ENCODE data around the gene SMIM35. TPM values are rescaled to one million over a fixed set of nuclear protein-coding genes. Genes with fewer than 3 reads are reported as not detected.

Gene SMIM35
- total RNA-seq, 1 experiment from 2014 or later: not detected

- Histone ChIP-seq H3K4ac (ENCODE audit: low read depth, low read length) (no peak overlapping the region), H4K8ac (replicated peaks; ENCODE audit: insufficient read length, low read depth, low read length) (no peak overlapping the region), H4K5ac (ENCODE audit: insufficient read length, low read depth, low read length) (no peak overlapping the region), H3K9me3 (ENCODE audit: control insufficient read depth, low read depth, low read length) (no peaks in the 10 kb centered on the region), H2AK5ac (ENCODE audit: insufficient read length, low read length) (no peak overlapping the region), H3K27ac (ENCODE audit: insufficient read length, low read depth, low read length) (no peak overlapping the region), H3T11ph (ENCODE audit: low read length) (no peak overlapping the region), H3K27me3 (ENCODE audit: insufficient read depth, low read length) (no peaks in the 10 kb centered on the region), H3K9ac (ENCODE audit: extremely low read depth, insufficient read length, low read length) (no peak overlapping the region), H4K20me1 (ENCODE audit: control insufficient read depth, insufficient read depth, insufficient read length) (no peaks in the 10 kb centered on the region), H3K79me1 (ENCODE audit: insufficient read depth, low read depth, low read length, poor library complexity, severe bottlenecking) (no peaks in the 10 kb centered on the region), H3K18ac (ENCODE audit: insufficient read length, low read depth, low read length) (no peak overlapping the region), H3K56ac (ENCODE audit: insufficient read length, low read depth, low read length) (no peak overlapping the region), H3K23me2 (ENCODE audit: insufficient read length, low read depth, low read length, poor library complexity, severe bottlenecking) (no peaks in the 10 kb centered on the region), H3K14ac (ENCODE audit: insufficient read depth, low read length) (no peak overlapping the region), H2BK20ac (ENCODE audit: low read depth, low read length, poor library complexity, severe bottlenecking) (no peak overlapping the region), H3K4me2 (ENCODE audit: insufficient read depth, insufficient read length, low read length) (no peak overlapping the region), H3K23ac (ENCODE audit: insufficient read length, low read depth, low read length) (no peak overlapping the region), H4K91ac (ENCODE audit: insufficient read length, low read depth, low read length) (no peak overlapping the region), H2BK12ac (ENCODE audit: insufficient read length, low read depth, low read length) (no peak overlapping the region), H3K4me1 (ENCODE audit: insufficient read depth, low read length) (no peaks in the 10 kb centered on the region), H2BK120ac (ENCODE audit: low read depth, low read length, poor library complexity, severe bottlenecking) (no peak overlapping the region), H2AFZ (ENCODE audit: low read length) (no peak overlapping the region), H3K79me2 (ENCODE audit: insufficient read depth, low read length) (no peaks in the 10 kb centered on the region), H2BK15ac (ENCODE audit: low read depth, low read length) (no peak overlapping the region), H2BK5ac (ENCODE audit: insufficient read length, low read length) (no peak overlapping the region)
- peaks cover 7 to 25% of the 10 kb centered on the region in 2 experiments for H3K4me1 Mint-ChIP-seq
- no CpG with 5 or more reads among the region's 4 CpGs for WGBS (ENCODE audit: extremely low coverage, insufficient read length, low lambda C conversion rate)
- TF ChIP-seq CTCF (conservative IDR thresholded peaks at IDR 0.05): no peak
- H3K9me3 Mint-ChIP-seq: peaks cover 0 to 9% of the 10 kb centered on the region in 2 experiments; a peak in 3 of 5 replicates
- no peak overlapping the region for H3K27ac Mint-ChIP-seq
- no peak for DNase-seq
- no peak overlapping the region for H3K4me3 Mint-ChIP-seq
- H3K36me3 Mint-ChIP-seq (ENCODE audit: insufficient read depth in 1 of 3, low read depth in 3 of 3): peaks cover 0 to 4% (median 0%) of the 10 kb centered on the region in 3 experiments; a peak in 2 of 7 replicates
- H3K27me3 Mint-ChIP-seq (ENCODE audit: low read depth): peaks cover 18% of the 10 kb centered on the region
These were observed 2.5 kb downstream of the SMIM35 start for GRCh38 chr11:118084247-118084646.

All from H9 (cell line).